NCI-H1694 (cell line): Measurements from ENCODE around the gene TMEM259.
A peak's percentile ranks its signal among the peaks of the same experiment; 100 is the strongest.

ENCODE experiments used
- DNase-seq: peaks from one replicate; lab custom pipeline; 2025; lab: John Stamatoyannopoulos, UW

The TMEM259 gene

GRCh38 chr19:1002600-1002999 is 18.3 kb downstream of the TMEM259 start:
- no peak for DNase-seq

DNA sequence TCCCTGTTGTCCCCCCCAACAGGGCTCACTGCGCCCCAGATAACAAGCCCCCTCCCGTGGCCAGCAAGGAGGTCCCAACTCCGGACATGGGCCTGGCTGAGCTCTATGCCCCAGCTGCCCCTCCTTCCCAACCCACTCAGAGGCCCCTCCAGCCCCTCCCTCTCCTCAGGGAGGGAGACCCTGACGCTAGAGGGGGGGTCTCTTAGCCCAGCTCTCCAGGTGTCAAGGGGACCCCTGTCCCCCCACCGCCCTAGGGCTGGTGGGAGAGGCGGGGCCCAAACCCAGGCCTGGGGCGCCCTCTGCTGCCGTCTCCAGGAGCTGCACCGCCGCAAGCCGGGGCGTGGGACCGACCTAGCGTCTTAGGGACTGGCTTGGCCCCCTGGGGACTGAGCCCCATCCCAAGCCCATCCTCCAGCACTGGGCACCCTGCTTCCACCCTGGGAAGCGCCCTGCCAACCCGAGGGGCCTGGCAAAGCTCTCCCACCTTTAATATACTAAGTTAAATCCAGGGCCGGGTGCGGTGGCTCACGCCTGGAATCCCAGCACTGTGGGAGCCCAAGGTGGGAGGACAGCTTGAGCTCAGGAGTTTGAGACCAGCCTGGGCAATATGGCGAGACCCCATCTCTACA is 19.3 kb downstream of the TMEM259 start:
- DNase-seq, result peak; percentile 6

GRCh38 chr19:1000591-1001537 is 20.1 kb downstream of the TMEM259 start:
- no peak for DNase-seq

- DNase-seq, result no peak
Measured at GRCh38 chr19:1000095-1000494, 20.8 kb downstream of the TMEM259 start, which contains the start of gene GRIN3B. Gene GRIN3B, plus strand, starts transcription at chr19:1000419. Its CDS starts 19 bp downstream, at chr19:1000438.

DNA sequence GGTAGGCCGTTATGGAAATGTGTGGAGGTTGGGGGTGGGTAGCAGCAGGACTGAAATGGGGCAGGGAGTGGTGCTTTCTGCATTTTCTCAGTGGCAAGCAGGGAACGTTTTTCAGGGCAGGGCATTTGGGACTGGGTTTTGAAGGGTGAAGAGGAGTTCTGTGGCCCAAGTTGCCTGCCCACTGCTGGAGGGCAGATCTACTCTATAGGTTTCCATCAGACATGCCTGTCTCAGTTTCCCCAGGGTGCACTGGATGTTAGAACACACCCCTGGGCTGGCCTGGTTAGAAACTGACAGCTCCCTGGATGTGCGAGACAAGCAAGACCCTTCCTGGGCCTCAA is 21.6 kb downstream of the TMEM259 start:
- DNase-seq, result no peak

- DNase-seq, result no peak
Measured at GRCh38 chr19:998064-998463, 22.9 kb downstream of the TMEM259 start.

DNA sequence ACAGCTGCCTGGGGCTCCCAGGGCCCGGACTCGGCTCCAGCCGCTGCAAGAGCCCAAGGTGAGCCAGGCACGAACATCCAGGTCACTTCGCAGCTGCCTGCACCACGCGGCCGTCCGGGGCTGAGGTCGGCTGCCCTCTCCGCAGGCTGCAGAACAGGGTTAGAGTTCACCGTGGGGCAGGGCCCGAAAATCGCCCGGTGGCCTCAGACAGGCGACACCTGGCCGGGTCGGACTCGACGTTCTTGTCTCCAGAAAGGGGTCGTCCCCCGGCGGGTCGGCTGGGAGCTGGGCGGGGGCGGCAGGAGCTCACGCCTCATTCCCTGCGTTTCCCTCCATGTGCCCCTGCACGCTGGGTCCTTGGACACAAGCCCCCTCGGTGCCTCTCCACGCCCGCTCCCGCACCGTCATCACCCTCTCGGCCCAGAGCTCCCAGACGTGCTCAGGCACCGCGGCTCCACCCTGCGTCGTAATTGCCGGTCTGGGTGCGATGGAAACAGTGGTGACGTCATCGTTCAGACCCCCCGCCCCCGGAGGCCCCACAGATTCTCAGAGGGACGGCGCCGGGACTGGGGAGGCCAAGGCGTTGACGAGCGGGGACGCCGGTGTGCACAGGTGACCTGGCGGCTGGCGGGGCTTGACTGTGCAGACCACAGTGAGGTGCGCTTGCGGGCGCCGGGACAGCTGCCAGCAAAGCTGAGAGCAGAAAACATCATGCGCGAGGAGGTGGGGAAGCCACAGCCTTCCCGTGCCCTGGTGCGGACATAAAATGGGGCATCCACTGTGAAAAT is 24.7 kb downstream of the TMEM259 start:
- no peak for DNase-seq

- no peak for DNase-seq
Measured at GRCh38 chr19:995051-995827, 25.7 kb downstream of the TMEM259 start.

DNA sequence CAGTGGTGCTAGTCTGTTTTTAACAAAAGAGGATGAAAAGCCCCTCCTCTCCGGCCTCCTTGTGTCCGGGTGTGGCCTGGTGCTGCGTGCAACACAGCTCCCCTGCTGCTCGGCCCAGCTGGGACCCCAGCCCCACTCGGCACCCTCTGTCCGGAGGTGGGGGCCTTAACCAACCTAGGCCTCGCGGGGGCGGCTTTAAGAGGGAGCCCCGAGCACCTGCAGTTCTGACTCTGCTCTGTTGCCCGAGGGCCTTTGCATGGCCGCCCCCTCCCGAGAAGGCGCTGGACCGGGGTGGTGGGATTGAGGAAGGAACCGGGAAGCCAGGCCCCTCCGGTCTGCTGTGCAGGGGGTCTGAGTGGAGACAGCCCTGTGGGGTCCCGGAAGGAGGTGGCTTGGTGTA is 26.4 kb downstream of the TMEM259 start:
- DNase-seq, result no peak

GRCh38 chr19:993831-994393 is 27.0 kb downstream of the TMEM259 start:
- DNase-seq, result no peak

GRCh38 chr19:993361-993830 is 27.5 kb downstream of the TMEM259 start:
- no peak for DNase-seq

GRCh38 chr19:992670-993055 is 28.3 kb downstream of the TMEM259 start:
- no peak for DNase-seq

GRCh38 chr19:991932-992669 is 28.8 kb downstream of the TMEM259 start:
- no peak for DNase-seq

DNA sequence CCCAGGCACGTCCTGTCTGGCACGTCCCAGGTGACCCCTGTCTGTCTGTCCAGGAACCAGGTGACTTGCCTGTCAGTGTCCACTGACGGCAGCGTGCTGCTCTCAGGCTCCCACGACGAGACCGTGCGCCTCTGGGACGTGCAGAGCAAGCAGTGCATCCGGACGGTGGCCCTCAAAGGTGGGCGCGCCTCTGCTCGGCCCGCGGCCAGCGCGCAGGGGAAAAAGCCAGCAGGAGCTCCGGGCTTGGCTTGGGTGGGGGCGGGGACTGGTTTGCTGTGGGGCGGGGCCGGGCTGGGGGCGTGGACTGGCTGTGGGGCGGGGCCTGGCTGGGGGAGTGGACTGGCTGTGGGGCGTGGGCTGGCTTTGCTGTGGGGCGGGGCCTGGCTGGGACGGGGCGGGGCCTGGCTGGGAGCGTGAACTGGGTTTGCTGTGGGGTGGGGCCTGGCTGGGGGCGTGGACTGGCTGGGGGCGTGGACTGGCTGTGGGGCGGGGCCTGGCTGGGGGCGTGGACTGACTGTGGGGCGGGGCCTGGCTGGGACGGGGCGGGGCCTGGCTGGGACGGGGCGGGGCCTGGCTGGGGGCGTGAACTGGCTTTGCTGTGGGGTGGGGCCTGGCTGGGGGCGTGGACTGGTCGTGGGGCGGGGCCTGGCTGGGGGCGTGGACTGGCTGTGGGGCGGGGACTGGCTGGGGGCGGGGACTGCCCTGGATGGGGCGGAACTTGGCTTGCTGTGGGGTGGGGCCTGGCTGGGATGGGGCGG is 29.6 kb downstream of the TMEM259 start:
- no peak for DNase-seq

DNA sequence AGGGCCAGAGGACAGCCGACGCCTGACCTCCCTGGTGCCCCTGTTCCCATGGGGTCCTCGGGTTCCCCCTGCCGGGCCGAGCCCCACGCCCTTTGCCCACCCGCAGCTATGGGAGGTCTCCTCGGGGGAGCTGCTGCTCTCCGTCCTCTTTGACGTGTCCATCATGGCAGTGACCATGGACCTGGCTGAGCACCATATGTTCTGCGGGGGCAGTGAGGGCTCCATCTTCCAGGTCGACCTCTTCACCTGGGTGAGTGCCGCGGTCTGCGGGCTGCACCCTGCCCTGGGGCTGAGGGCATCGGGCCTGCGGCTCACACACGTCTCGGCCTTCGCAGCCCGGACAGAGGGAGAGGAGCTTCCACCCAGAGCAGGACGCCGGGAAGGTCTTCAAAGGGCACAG is 30.2 kb downstream of the TMEM259 start:
- no peak for DNase-seq

GRCh38 chr19:990119-990571 is 30.8 kb downstream of the TMEM259 start:
- no peak for DNase-seq

DNA sequence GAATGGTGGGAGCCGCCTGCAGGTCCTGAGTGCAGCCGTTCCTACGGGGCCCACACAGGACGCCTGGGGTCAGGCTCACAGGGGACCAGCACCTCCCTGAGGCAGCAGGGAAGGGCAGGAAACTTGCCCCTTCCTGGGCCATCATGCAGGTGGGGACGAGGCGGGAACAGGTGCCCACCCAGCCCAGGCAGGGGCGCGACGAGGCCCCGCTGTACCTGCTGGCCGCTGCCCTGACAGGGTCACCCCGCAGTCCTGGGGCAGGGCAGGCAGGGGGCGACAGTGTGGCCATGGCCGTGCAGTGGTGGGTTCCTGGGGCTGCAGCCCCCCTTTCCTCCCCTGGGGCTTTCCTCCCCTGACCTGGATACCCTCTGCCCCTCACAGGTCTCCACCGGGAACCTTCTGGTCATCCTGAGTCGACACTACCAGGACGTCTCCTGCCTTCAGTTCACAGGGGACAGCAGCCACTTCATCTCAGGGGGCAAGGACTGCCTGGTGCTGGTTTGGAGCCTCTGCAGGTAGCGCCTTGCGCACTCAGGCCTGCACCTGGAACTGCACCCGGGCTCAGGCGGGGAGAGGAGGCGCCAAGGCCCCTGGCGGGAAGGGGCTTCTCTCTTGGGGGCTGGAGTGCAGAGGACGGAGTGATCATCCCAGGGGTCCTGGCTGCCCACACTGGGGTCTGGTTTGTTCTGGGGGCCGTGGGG is 31.4 kb downstream of the TMEM259 start:
- DNase-seq, result no peak

DNA sequence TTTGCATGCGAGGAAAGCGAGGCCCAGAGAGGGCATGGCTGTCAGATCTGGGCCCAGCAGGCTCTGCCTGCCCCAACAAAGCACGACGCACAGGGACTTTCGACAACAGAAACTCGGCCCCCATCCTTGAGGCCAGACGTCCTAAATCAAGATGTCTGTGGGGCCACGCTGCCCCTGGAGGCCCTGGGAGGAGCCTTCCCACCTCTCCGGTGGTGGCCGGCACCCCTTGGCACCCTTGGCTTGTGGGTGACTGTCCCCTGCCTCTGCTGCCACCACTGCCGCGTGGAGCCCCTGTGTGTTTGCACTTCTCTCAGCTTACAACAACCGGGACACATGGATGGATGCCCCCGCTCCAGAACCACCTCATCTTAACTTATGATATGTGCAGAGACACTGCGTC is 32.4 kb downstream of the TMEM259 start:
- DNase-seq, result no peak

GRCh38 chr19:988081-988480 is 32.8 kb downstream of the TMEM259 start:
- DNase-seq, result no peak
